ENCODE results near the gene NAXD. TPM values are rescaled to one million over a fixed set of nuclear protein-coding genes. Genes with fewer than 3 reads are reported as not detected.

NAXD gene
- total RNA-seq, 1 experiment from 2014 or later: 32.1 TPM

DNA sequence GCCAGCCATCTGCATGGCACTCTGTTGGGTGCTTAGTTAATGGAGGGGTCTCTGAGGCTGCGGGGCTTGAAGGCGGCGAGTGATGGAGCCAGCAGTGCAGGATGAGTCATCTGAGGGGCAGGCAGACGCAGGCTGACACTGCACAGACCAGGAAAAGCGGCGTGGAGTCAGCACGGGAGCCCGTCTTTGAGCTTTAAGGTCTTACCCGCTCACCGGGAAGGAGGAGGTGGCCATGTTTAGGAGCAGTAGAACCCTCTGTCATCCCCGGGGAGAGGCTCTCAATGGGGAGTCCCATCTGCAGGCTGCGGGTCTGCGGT is 13.1 kb downstream of the NAXD start:
- Histone ChIP-seq H2AFZ (ENCODE audit: low read depth, low read length, poor library complexity, severe bottlenecking) (no peak overlapping the region), H3K4me1 (ENCODE audit: control insufficient read depth in 1 of 2, insufficient read depth in 2 of 2, low read length in 2 of 2) (no peaks in the 10 kb centered on the region), H3K27me3 (ENCODE audit: insufficient read depth, low read length) (no peaks in the 10 kb centered on the region), H3K4me2 (ENCODE audit: low read length) (no peak overlapping the region), H3K79me2 (ENCODE audit: insufficient read depth, low read length) (peaks cover 86% of the 10 kb centered on the region), H3K9me3 (ENCODE audit: control insufficient read depth in 1 of 2, insufficient read depth in 1 of 2, low read depth in 1 of 2, low read length in 2 of 2) (no peaks in the 10 kb centered on the region), H3K36me3 (ENCODE audit: control insufficient read depth in 1 of 2, insufficient read depth in 2 of 2, low read length in 2 of 2) (peaks cover 10 to 14% of the 10 kb centered on the region in 2 experiments; a peak in 3 of 4 replicates), H3K27ac (ENCODE audit: low read depth, low read length) (no peak overlapping the region), H4K20me1 (ENCODE audit: insufficient read depth) (0 out of 2 replicates have a peak, but pooled peaks cover 7% of the 10 kb centered on the region), H3K9ac (ENCODE audit: low read length) (no peak overlapping the region), H3K9me2 (ENCODE audit: insufficient read depth) (no peaks in the 10 kb centered on the region), H3K4me3 (replicated peaks in 1 of 2; ENCODE audit: low read depth in 1 of 2, low read length in 2 of 2) (no peak overlapping the region)
- DNase-seq (ENCODE audit: low read depth, low spot score): no peak
- TF ChIP-seq SIN3A (IDR thresholded peaks at IDR 0.05; ENCODE audit: low read depth) (no peak), EZH2 (IDR thresholded peaks at IDR 0.05) (no peak), ZNF274 (IDR thresholded peaks at IDR 0.05; ENCODE audit: low read depth, low read length) (no peak), RAD21 (IDR thresholded peaks at IDR 0.05; ENCODE audit: low read depth) (no peak)
- TF ChIP-seq, protein P1, sequence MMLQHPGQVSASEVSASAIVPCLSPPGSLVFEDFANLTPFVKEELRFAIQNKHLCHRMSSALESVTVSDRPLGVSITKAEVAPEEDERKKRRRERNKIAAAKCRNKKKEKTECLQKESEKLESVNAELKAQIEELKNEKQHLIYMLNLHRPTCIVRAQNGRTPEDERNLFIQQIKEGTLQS (IDR thresholded peaks at IDR 0.05): no peak
- TF ChIP-seq, protein P2, sequence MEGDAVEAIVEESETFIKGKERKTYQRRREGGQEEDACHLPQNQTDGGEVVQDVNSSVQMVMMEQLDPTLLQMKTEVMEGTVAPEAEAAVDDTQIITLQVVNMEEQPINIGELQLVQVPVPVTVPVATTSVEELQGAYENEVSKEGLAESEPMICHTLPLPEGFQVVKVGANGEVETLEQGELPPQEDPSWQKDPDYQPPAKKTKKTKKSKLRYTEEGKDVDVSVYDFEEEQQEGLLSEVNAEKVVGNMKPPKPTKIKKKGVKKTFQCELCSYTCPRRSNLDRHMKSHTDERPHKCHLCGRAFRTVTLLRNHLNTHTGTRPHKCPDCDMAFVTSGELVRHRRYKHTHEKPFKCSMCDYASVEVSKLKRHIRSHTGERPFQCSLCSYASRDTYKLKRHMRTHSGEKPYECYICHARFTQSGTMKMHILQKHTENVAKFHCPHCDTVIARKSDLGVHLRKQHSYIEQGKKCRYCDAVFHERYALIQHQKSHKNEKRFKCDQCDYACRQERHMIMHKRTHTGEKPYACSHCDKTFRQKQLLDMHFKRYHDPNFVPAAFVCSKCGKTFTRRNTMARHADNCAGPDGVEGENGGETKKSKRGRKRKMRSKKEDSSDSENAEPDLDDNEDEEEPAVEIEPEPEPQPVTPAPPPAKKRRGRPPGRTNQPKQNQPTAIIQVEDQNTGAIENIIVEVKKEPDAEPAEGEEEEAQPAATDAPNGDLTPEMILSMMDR (IDR thresholded peaks at IDR 0.05 in 2 of 3, conservative IDR thresholded peaks at IDR 0.05 in 1 of 3; ENCODE audit: borderline replicate concordance in 1 of 3, insufficient read depth in 1 of 3, low read depth in 2 of 3, low read length in 2 of 3): no peak
- no peak for ATAC-seq
- CTCF ChIA-PET: no interaction called here
- no TSS peak for BruUV-seq (replicated peaks)
- intact Hi-C loops (cut with micrococcal nuclease): no loop called here
- RAD21 ChIA-PET (ENCODE audit: low non-redundant PET in 1 of 2, low total read pairs in 2 of 2, uncharacterized antibody in 2 of 2, unreplicated experiment in 2 of 2): no interaction called here
- POLR2A ChIA-PET: no interaction called here

DNA sequence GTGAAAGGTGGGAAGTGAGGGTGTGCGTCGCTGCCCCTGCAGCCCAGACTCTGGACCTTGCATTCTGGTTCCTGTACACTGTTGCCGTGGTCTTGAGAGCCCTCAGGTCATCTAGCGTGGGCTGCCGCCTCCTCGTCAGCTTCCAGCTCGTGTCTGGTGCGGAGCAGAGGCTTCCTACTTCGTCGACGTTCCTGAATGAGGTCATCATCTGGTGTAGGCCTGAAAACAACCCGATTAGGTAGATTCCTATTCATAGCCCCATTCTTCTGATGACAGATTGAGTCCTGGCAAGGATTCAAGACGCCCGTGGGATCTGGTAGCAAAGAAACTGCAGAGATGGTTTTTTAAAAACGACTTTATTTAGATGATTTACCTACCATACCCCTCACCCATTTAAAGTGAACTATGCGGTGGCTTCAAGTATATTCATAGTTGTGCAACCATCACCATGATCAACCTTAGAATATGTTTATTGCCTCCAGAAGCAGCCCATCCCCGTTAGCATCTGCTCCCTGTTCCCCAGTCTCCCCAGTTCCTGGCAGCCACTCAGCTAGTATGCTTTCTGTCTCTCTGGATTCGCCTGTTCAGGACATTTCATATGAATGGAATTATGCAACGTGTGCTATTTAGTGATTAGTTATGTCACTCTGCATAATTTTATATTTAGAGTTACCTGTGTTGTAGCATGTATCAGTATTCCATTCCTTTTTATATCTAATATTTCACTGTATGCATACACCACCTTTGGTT is 13.8 kb downstream of the NAXD start:
- Histone ChIP-seq H3K79me2 (ENCODE audit: insufficient read depth, low read length) (peaks cover 86% of the 10 kb centered on the region), H3K9me3 (ENCODE audit: control insufficient read depth in 1 of 2, insufficient read depth in 1 of 2, low read depth in 1 of 2, low read length in 2 of 2) (no peaks in the 10 kb centered on the region), H3K36me3 (ENCODE audit: control insufficient read depth in 1 of 2, insufficient read depth in 2 of 2, low read length in 2 of 2) (peaks cover 10 to 14% of the 10 kb centered on the region in 2 experiments; a peak in 3 of 4 replicates), H3K9me2 (ENCODE audit: insufficient read depth) (no peaks in the 10 kb centered on the region), H3K4me3 (replicated peaks in 1 of 2; ENCODE audit: low read depth in 1 of 2, low read length in 2 of 2) (no peak overlapping the region), H3K27ac (ENCODE audit: low read depth, low read length) (no peak overlapping the region), H3K9ac (ENCODE audit: low read length) (no peak overlapping the region), H3K27me3 (ENCODE audit: insufficient read depth, low read length) (no peaks in the 10 kb centered on the region), H2AFZ (ENCODE audit: low read depth, low read length, poor library complexity, severe bottlenecking) (no peak overlapping the region), H4K20me1 (ENCODE audit: insufficient read depth) (0 out of 2 replicates have a peak, but pooled peaks cover 7% of the 10 kb centered on the region), H3K4me1 (ENCODE audit: control insufficient read depth in 1 of 2, insufficient read depth in 2 of 2, low read length in 2 of 2) (peaks cover 0 to 5% of the 10 kb centered on the region in 2 experiments; a peak in 1 of 4 replicates), H3K4me2 (ENCODE audit: low read length) (no peak overlapping the region)
- BruUV-seq (replicated peaks): no TSS peak
- ChIA-PET CTCF (no interaction called here), RAD21 (ENCODE audit: low non-redundant PET in 1 of 2, low total read pairs in 2 of 2, uncharacterized antibody in 2 of 2, unreplicated experiment in 2 of 2) (no interaction called here), POLR2A (no interaction called here)
- ATAC-seq (no peak), DNase-seq (ENCODE audit: low read depth, low spot score) (no peak)
- intact Hi-C loops (cut with micrococcal nuclease): no loop called here
- TF ChIP-seq, protein P3, sequence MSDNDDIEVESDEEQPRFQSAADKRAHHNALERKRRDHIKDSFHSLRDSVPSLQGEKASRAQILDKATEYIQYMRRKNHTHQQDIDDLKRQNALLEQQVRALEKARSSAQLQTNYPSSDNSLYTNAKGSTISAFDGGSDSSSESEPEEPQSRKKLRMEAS (IDR thresholded peaks at IDR 0.05): no peak
- TF ChIP-seq, protein P1 (IDR thresholded peaks at IDR 0.05): no peak
- TF ChIP-seq JUND (IDR thresholded peaks at IDR 0.05) (no peak), SRF (IDR thresholded peaks at IDR 0.05; ENCODE audit: low read depth) (no peak), EZH2phosphoT487 (IDR thresholded peaks at IDR 0.05; ENCODE audit: borderline replicate concordance) (no peak), CBX3 (IDR thresholded peaks at IDR 0.05; ENCODE audit: low read depth) (no peak), TCF7L2 (IDR thresholded peaks at IDR 0.05; ENCODE audit: borderline replicate concordance, extremely low read depth, insufficient read depth, insufficient read length) (no peak), SP1 (IDR thresholded peaks at IDR 0.05; ENCODE audit: low read depth) (no peak), POLR2AphosphoS5 (IDR thresholded peaks at IDR 0.05; ENCODE audit: low read depth, low read length) (no peak), SIN3A (IDR thresholded peaks at IDR 0.05; ENCODE audit: low read depth) (no peak), EGR1 (IDR thresholded peaks at IDR 0.05; ENCODE audit: low read depth) (no peak)
- TF ChIP-seq, protein P4, sequence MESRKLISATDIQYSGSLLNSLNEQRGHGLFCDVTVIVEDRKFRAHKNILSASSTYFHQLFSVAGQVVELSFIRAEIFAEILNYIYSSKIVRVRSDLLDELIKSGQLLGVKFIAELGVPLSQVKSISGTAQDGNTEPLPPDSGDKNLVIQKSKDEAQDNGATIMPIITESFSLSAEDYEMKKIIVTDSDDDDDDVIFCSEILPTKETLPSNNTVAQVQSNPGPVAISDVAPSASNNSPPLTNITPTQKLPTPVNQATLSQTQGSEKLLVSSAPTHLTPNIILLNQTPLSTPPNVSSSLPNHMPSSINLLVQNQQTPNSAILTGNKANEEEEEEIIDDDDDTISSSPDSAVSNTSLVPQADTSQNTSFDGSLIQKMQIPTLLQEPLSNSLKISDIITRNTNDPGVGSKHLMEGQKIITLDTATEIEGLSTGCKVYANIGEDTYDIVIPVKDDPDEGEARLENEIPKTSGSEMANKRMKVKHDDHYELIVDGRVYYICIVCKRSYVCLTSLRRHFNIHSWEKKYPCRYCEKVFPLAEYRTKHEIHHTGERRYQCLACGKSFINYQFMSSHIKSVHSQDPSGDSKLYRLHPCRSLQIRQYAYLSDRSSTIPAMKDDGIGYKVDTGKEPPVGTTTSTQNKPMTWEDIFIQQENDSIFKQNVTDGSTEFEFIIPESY (IDR thresholded peaks at IDR 0.05; ENCODE audit: extremely low read depth, insufficient replicate concordance, low read length): no peak

Data from HCT116 (cell line).